Measurements from ENCODE around the gene MED25. TPM values are rescaled to one million over a fixed set of nuclear protein-coding genes. Genes with fewer than 3 reads are reported as not detected.

Gene MED25
- total and polyA plus RNA-seq, 9 of the 15 experiments (the other 6 are each of a cell fraction or from before 2014, with no cell fraction given): 4.1 to 93.9 (median 19.3) TPM

- in situ Hi-C loops (cut with MboI) (no loop called here), intact Hi-C loops (cut with micrococcal nuclease) (no loop called here)
- H4K20me1 ChIP-seq (replicated peaks; ENCODE audit: control insufficient read depth, insufficient read depth, low read length): 0 out of 2 replicates have a peak, but pooled peaks cover 3% of the 10 kb centered on the region
- peak overlapping the region in 1 of 2 experiments; percentile 65; a peak in 1 of 4 replicates for H3K9ac ChIP-seq (ENCODE audit: insufficient read depth in 1 of 2, low read depth in 2 of 2, low read length in 2 of 2)
- TF ChIP-seq, protein P1, sequence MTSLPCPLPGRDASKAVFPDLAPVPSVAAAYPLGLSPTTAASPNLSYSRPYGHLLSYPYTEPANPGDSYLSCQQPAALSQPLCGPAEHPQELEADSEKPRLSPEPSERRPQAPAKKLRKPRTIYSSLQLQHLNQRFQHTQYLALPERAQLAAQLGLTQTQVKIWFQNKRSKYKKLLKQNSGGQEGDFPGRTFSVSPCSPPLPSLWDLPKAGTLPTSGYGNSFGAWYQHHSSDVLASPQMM (CRISPR knock-in tag; IDR thresholded peaks at IDR 0.05): no peak
- no peak for TF ChIP-seq FIP1L1 (IDR thresholded peaks at IDR 0.05; ENCODE audit: low read depth, low read length, poor library complexity, severe bottlenecking)
- TF ChIP-seq POU5F1 (IDR thresholded peaks at IDR 0.05; ENCODE audit: borderline replicate concordance, low read depth, low read length, partially characterized antibody): no peak
- TF ChIP-seq ZNF143 (CRISPR knock-in tag; IDR thresholded peaks at IDR 0.05): no peak
- TF ChIP-seq NFRKB (IDR thresholded peaks at IDR 0.05; ENCODE audit: low read depth): no peak
- no peak for TF ChIP-seq SMAD1 (IDR thresholded peaks at IDR 0.05; ENCODE audit: low read depth, low read length, partially characterized antibody)
- TF ChIP-seq ILK (tag; IDR thresholded peaks at IDR 0.05; ENCODE audit: borderline replicate concordance, low read depth): no peak
- no peak for TF ChIP-seq NBN (IDR thresholded peaks at IDR 0.05; ENCODE audit: low read depth)
- no peak for TF ChIP-seq ZNF347 (CRISPR knock-in tag; IDR thresholded peaks at IDR 0.05; ENCODE audit: low read depth)
- TF ChIP-seq NONO (IDR thresholded peaks at IDR 0.05; ENCODE audit: low read depth in 2 of 2, low read length in 1 of 2): no peak
- TF ChIP-seq HMGXB4 (CRISPR knock-in tag; IDR thresholded peaks at IDR 0.05): no peak
- H3K4me1 ChIP-seq (replicated peaks in 1 of 2; ENCODE audit: control insufficient read depth in 2 of 2, insufficient read depth in 2 of 2, low read length in 2 of 2): peaks cover 0 to 16% of the 10 kb centered on the region in 2 experiments; a peak in 2 of 5 replicates
- no TSS peak for BruUV-seq (replicated peaks)
- H3K9me1 ChIP-seq (ENCODE audit: control insufficient read depth, insufficient read depth, low read length): no peaks in the 10 kb centered on the region
- 91% methylated on average over 14 of the region's 14 CpGs for WGBS (ENCODE audit: insufficient coverage, low coverage, missing lambda C conversion rate)
- no peak for FAIRE-seq
- H3K27ac ChIP-seq (ENCODE audit: extremely low read depth, low read depth, low read length): no peak overlapping the region
- ChIA-PET CTCF (ENCODE audit: low intra/inter-chr PET ratio) (no interaction called here), POLR2A (interaction anchor here (0.6 to 1.4 kb wide), 2 partner anchors 18 to 98 kb away, joined by 3 to 4 read pairs; no protein-coding TSS in a partner anchor)
- no peak for DNase-seq (ENCODE audit: extremely low read depth in 1 of 4, low spot score in 3 of 4)
- H3K27me3 ChIP-seq (ENCODE audit: control insufficient read depth in 2 of 2, insufficient read depth in 2 of 2, low read length in 2 of 2): no peaks in the 10 kb centered on the region
- H3K9me3 ChIP-seq (replicated peaks; ENCODE audit: control insufficient read depth, insufficient read depth, low read depth, low read length): no peaks in the 10 kb centered on the region
- no peak overlapping the region for H3K4me2 ChIP-seq (ENCODE audit: insufficient read depth, low read length)
- no peak overlapping the region for H3K4me3 ChIP-seq
- ATAC-seq: no peak
- peaks cover 22% of the 10 kb centered on the region; the same call in 2 of the 3 replicates for H3K79me2 ChIP-seq (ENCODE audit: control insufficient read depth, insufficient read depth, low read length)
- peaks cover 74% of the 10 kb centered on the region for H3K36me3 ChIP-seq (ENCODE audit: control insufficient read depth, insufficient read depth, low read length)
- H2AFZ ChIP-seq (ENCODE audit: low read depth, low read length): no peak overlapping the region
Observed at GRCh38 chr19:49827034-49827433, 8.9 kb downstream of the MED25 start.

Measured in K562 (cell line).